ENCODE measurements around the gene PTPN4. TPM values are rescaled to one million over a fixed set of nuclear protein-coding genes. Genes with fewer than 3 reads are reported as not detected.

The PTPN4 gene
- total and polyA plus RNA-seq, 10 of the 15 experiments (the other 5 are each of a cell fraction or from before 2014, with no cell fraction given): 5.0 to 29.7 (median 23.7) TPM

GRCh38 chr2:119836455-119837142 lies 76.9 kb downstream of the PTPN4 start (continued):
- no peak for TF ChIP-seq SMC3 (IDR thresholded peaks at IDR 0.05; ENCODE audit: borderline replicate concordance, low read length)
- TF ChIP-seq MTA3 (IDR thresholded peaks at IDR 0.05; ENCODE audit: borderline replicate concordance, low read length): no peak
- TF ChIP-seq MXI1 (IDR thresholded peaks at IDR 0.05; ENCODE audit: low read depth, low read length): no peak
- TF ChIP-seq FOS (IDR thresholded peaks at IDR 0.05; ENCODE audit: borderline replicate concordance, extremely low read depth, insufficient read length): no peak

- DNase-seq (ENCODE audit: low read depth, low spot score): no peak
- CTCF ChIA-PET: interaction anchor here (1.8 to 2.3 kb wide), 2 partner anchors 9 to 338 kb away, joined by 4 to 5 read pairs; no protein-coding TSS in a partner anchor
- WGBS (ENCODE audit: insufficient coverage, insufficient replicate concordance, low lambda C conversion rate, missing lambda C conversion rate): 81% methylated on average over 12 of the region's 12 CpGs
- TF ChIP-seq ZBTB33 (IDR thresholded peaks at IDR 0.05) (no peak), CHD1 (IDR thresholded peaks at IDR 0.05; ENCODE audit: low read depth, low read length) (no peak), MEF2A (IDR thresholded peaks at IDR 0.05; ENCODE audit: insufficient read depth, low read depth, low read length) (no peak), HDAC6 (IDR thresholded peaks at IDR 0.05; ENCODE audit: unreplicated experiment) (no peak), RAD51 (IDR thresholded peaks at IDR 0.05) (no peak), PBX3 (IDR thresholded peaks at IDR 0.05; ENCODE audit: insufficient replicate concordance, low read depth, low read length) (no peak), CEBPZ (IDR thresholded peaks at IDR 0.05; ENCODE audit: low read depth, low read length) (no peak), STAT1 (conservative IDR thresholded peaks at IDR 0.05) (no peak), EED (IDR thresholded peaks at IDR 0.05; ENCODE audit: low read depth) (no peak), CHD4 (IDR thresholded peaks at IDR 0.05) (no peak), MLLT1 (IDR thresholded peaks at IDR 0.05) (no peak)
These were observed 77.6 kb downstream of the PTPN4 start for GRCh38 chr2:119837350-119837749.

More at GRCh38 chr2:119837350-119837749, 77.6 kb downstream of the PTPN4 start:
- ChIA-PET SMC1A (ENCODE audit: uncharacterized antibody, unreplicated experiment) (interaction anchor here (0.8 kb wide), 1 partner anchor 169 kb away, joined by 3 read pairs; no protein-coding TSS in a partner anchor), POLR2A (no interaction called here), RAD21 (ENCODE audit: unreplicated experiment) (no interaction called here)
- Histone ChIP-seq H3K36me3 (ENCODE audit: control insufficient read depth in 2 of 2, insufficient read depth in 2 of 2, low read length in 1 of 2) (no peaks in the 10 kb centered on the region; a peak in 1 of 4 replicates), H3K4me1 (ENCODE audit: control insufficient read depth, insufficient read depth, low read length) (no peaks in the 10 kb centered on the region), H3K9me3 (replicated peaks; ENCODE audit: control insufficient read depth, insufficient read depth, low read length) (no peaks in the 10 kb centered on the region; the same call in 2 of the 3 replicates), H3K9ac (ENCODE audit: control insufficient read depth, insufficient read depth, low read length) (no peak overlapping the region), H3K4me3 (no peak overlapping the region), H4K20me1 (ENCODE audit: control insufficient read depth, insufficient read depth) (no peaks in the 10 kb centered on the region), H3K27me3 (replicated peaks in 1 of 2; ENCODE audit: control insufficient read depth in 2 of 2, insufficient read depth in 2 of 2, low read length in 1 of 2) (no peaks in the 10 kb centered on the region), H3K27ac (ENCODE audit: control insufficient read depth, insufficient read depth) (no peak overlapping the region), H3K4me2 (ENCODE audit: control insufficient read depth, insufficient read depth) (no peak overlapping the region), H2AFZ (ENCODE audit: control insufficient read depth, low read depth, low read length) (no peak overlapping the region), H3K79me2 (ENCODE audit: control insufficient read depth, insufficient read depth, low read length) (no peaks in the 10 kb centered on the region)
- FAIRE-seq (no peak), ATAC-seq (no peak)
- no TSS peak for BruUV-seq (replicated peaks)
- in situ Hi-C loops (cut with MboI): no loop called here
- intact Hi-C loops (cut with micrococcal nuclease; ENCODE audit: unreplicated experiment): no loop called here

Measured in GM12878 (cell line).